ENCODE results near the gene ABHD5.

Gene ABHD5

DNA sequence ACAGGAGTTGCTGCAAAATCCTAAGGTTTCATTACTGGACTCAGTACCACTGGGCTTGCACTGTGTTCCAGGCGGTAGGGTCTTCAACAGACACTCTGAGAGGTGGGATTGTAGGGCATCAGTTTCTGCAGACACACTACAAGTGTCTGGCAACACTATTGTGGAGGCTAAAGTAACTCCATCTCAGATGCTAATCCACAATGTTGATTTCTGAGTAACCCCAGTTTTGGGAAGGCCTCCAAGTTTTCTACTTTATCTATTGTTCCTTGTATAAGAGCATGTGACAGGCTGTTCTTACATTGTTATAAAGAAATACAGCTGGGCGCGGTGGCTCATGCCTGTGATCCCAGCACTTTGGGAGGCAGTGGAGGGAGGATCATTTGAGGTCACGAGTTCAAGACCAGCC lies 2.5 kb upstream of the ABHD5 start:
- no peak for DNase-seq (ENCODE audit: low spot score)
- TF ChIP-seq CTCF (IDR thresholded peaks at IDR 0.05; ENCODE audit: extremely low read depth, missing control alignments) = no peak

GRCh38 chr3:43689166-43689565 lies 1.6 kb upstream of the ABHD5 start:
- DNase-seq (ENCODE audit: low spot score) = no peak
- TF ChIP-seq CTCF (IDR thresholded peaks at IDR 0.05; ENCODE audit: extremely low read depth, missing control alignments) = no peak

GRCh38 chr3:43689766-43690399 lies 855 bp upstream of the ABHD5 start:
- no peak for TF ChIP-seq CTCF (IDR thresholded peaks at IDR 0.05; ENCODE audit: extremely low read depth, missing control alignments)
- DNase-seq (ENCODE audit: low spot score) = no peak

- DNase-seq (ENCODE audit: low spot score) = no peak
- no peak for TF ChIP-seq CTCF (IDR thresholded peaks at IDR 0.05; ENCODE audit: extremely low read depth, missing control alignments)
Measured at GRCh38 chr3:43691120-43691995, 620 bp downstream of the ABHD5 start.

- TF ChIP-seq CTCF (IDR thresholded peaks at IDR 0.05; ENCODE audit: extremely low read depth, missing control alignments) = no peak
Measured at GRCh38 chr3:43692085-43692855, 1.5 kb downstream of the ABHD5 start.

DNA sequence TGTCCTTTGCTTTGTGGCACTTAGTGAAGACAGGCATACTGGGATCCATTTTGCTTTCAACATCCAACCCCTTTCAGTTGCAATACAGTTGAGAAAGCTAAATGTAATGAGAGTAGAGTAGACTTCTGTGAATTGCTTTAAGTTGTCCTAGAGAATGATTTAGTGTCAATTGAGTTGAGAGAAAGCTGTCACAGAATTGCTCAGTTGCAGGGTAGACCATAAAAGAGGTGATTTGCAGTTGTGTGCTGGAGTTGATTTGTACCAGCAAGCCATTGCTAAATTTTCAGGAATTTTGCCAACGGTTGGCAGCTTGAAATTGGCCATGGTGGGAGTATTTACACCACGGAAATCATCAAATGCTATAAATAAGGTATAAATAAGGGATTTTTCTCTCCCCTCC lies 2.2 kb downstream of the ABHD5 start:
- no peak for TF ChIP-seq CTCF (IDR thresholded peaks at IDR 0.05; ENCODE audit: extremely low read depth, missing control alignments)
- no peak for DNase-seq (ENCODE audit: low spot score)

More at GRCh38 chr3:43692085-43692855, 1.5 kb downstream of the ABHD5 start:
- no peak for DNase-seq (ENCODE audit: low spot score)

DNA sequence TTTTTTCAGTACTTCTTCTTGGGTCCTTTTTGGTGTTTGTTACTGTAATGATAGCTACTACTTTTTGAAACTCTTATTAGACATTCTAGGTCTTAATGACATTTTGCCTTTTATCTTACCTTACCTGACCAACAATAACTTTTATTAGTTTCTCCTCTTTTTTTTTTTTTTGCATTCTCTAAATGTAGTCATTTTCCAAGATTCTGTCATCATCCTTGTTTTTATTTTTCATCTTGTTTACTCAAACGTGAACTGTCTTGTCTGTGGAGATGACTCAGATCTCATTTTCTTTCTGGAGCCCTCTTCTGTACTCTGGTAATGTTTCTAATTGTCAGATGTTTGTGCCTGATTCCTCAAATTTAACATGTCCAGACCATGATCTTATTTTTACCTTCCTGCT lies 2.9 kb downstream of the ABHD5 start:
- no peak for DNase-seq (ENCODE audit: low spot score)
- TF ChIP-seq CTCF (IDR thresholded peaks at IDR 0.05; ENCODE audit: extremely low read depth, missing control alignments) = no peak
